ENCODE data around the gene TMEM123.

The TMEM123 gene

DNA sequence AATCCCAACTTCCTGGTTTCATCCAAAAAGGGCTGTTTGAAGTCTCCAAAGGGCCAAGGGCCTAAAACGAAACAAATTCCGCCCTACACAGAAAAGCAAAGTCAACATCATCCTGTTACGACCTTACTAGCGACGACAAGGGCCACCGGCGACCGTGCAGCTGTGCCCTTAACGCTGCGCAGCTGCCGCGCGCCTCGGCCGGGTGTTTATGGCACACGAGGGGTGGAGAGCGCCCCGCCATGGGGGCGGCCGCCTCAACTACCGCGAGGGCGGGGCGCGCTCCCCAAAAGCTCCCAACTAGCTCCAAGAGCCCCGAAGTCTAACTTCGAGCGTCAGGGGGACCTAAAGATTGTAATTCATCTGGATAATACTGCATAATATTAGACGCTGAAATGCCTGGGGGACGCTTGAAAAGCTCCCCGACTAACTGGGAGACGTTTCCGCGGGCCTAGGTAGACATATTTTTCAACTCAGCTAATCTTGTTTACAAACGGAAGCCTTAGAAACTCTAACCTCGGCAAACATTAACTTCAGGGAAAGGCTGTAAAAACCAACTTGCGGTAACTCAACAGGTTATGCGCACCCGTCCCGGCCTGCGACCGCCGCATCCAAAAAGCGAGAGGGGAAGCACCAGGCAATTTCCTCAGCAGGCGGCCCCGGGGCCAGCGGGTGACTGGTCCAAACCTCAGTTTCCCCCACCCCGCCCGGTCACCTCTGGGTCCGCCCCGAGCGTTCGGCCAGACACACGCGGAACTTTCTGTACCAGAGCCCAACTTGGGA is 694 bp downstream of the TMEM123 start:
- TF ChIP-seq TEAD4 (IDR thresholded peaks at IDR 0.05) (0 out of 2 replicates have a peak, but pooled peaks have one; percentile 16), ZBTB7A (IDR thresholded peaks at IDR 0.05; ENCODE audit: low read depth) (peak; percentile 57; the same call in 1 of the 2 replicates), CREB1 (IDR thresholded peaks at IDR 0.05; ENCODE audit: low read depth) (no peak), TAF1 (IDR thresholded peaks at IDR 0.05; ENCODE audit: low read depth) (0 out of 2 replicates have a peak, but pooled peaks have one; percentile 19), NFIC (IDR thresholded peaks at IDR 0.05) (0 out of 2 replicates have a peak, but pooled peaks have one; percentile 14), TCF12 (IDR thresholded peaks at IDR 0.05; ENCODE audit: low read depth) (no peak), CEBPB (IDR thresholded peaks at IDR 0.05) (no peak)
- TF ChIP-seq, protein P1, sequence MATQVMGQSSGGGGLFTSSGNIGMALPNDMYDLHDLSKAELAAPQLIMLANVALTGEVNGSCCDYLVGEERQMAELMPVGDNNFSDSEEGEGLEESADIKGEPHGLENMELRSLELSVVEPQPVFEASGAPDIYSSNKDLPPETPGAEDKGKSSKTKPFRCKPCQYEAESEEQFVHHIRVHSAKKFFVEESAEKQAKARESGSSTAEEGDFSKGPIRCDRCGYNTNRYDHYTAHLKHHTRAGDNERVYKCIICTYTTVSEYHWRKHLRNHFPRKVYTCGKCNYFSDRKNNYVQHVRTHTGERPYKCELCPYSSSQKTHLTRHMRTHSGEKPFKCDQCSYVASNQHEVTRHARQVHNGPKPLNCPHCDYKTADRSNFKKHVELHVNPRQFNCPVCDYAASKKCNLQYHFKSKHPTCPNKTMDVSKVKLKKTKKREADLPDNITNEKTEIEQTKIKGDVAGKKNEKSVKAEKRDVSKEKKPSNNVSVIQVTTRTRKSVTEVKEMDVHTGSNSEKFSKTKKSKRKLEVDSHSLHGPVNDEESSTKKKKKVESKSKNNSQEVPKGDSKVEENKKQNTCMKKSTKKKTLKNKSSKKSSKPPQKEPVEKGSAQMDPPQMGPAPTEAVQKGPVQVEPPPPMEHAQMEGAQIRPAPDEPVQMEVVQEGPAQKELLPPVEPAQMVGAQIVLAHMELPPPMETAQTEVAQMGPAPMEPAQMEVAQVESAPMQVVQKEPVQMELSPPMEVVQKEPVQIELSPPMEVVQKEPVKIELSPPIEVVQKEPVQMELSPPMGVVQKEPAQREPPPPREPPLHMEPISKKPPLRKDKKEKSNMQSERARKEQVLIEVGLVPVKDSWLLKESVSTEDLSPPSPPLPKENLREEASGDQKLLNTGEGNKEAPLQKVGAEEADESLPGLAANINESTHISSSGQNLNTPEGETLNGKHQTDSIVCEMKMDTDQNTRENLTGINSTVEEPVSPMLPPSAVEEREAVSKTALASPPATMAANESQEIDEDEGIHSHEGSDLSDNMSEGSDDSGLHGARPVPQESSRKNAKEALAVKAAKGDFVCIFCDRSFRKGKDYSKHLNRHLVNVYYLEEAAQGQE (IDR thresholded peaks at IDR 0.05; ENCODE audit: low read depth), result no peak
- TF ChIP-seq, protein P2, sequence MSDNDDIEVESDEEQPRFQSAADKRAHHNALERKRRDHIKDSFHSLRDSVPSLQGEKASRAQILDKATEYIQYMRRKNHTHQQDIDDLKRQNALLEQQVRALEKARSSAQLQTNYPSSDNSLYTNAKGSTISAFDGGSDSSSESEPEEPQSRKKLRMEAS (IDR thresholded peaks at IDR 0.05), result peak; percentile 75
- TF ChIP-seq, protein P3, sequence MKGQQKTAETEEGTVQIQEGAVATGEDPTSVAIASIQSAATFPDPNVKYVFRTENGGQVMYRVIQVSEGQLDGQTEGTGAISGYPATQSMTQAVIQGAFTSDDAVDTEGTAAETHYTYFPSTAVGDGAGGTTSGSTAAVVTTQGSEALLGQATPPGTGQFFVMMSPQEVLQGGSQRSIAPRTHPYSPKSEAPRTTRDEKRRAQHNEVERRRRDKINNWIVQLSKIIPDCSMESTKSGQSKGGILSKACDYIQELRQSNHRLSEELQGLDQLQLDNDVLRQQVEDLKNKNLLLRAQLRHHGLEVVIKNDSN (IDR thresholded peaks at IDR 0.05), result no peak

DNA sequence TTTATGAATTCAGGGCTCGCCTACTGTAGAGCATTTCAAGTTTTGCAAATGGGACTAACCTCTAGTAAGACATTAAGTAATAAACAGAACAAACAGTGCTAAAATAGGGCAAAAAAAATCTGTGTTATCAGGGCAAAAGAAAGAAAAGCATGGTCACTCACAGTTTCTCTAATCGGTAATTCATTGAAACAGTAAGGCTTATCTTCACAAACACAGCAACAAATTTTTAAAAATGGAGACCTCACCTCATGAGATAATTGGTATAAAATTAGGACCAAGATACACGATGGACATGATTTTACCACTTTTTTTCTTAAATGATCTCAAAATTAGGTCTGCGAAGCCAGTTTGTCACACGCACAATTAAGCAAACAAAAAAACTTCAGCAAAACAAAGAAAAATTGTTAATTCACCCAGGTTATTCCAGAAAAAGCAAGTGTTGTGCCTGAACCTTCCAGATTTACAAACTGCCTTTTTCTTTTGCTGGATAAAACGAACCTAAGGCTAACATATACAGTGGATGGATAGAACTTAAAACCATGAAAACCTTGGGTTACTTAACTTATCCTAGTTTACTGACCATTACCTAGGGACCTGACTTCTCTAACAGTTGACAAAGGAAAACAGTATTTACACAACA is 1.4 kb downstream of the TMEM123 start:
- TF ChIP-seq, protein P3 (IDR thresholded peaks at IDR 0.05), result no peak
- no peak for TF ChIP-seq NFIC (IDR thresholded peaks at IDR 0.05)
- TF ChIP-seq, protein P2 (IDR thresholded peaks at IDR 0.05), result no peak
- no peak for TF ChIP-seq TAF1 (IDR thresholded peaks at IDR 0.05; ENCODE audit: low read depth)
- TF ChIP-seq YY1 (IDR thresholded peaks at IDR 0.05; ENCODE audit: low read depth), result no peak

DNA sequence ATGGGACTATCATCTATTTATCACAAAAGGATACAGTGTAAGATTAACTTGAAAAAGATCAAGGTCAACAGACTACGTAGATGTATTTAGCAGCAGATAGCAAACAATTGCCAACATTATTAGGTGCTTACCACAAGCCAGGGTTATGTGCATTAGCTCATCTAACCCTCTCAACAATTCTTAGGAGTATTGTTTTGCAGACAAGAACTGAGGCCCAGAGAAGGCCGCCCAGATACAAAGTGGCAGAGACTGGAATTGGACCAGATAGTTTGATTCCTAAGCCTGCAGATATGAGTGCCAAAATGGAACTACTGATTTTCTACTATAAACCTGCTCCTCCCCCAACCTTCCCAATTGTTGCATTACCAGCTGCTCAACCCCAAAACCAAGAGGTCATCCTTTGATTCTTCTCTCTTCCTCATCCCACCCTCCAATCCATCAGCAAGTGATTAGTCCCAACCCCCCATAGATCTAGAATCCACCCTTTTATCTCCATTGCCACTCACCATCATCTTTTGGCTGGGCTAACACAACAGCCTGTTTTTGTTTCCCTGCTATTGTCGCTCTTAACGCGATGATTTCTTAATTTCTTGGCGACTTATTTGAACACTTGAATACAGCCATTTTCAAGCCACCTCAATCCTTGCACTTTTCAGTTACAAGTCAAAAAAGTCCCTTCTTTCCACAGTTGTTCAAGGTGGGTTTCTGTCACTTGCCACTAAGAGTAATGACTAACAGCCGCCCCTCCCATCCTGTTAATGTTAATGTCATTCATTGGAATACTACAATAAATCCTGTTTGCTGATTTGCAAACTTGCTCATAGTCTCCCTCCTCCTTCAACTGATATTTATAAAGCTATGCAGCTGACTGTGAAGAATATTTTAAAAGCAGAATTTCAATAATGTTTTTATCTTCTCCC is 2.7 kb downstream of the TMEM123 start:
- no peak for TF ChIP-seq CEBPB (IDR thresholded peaks at IDR 0.05)
- TF ChIP-seq, protein P2 (IDR thresholded peaks at IDR 0.05), result no peak
- no peak for TF ChIP-seq FOXM1 (IDR thresholded peaks at IDR 0.05; ENCODE audit: borderline replicate concordance, low read depth)
- no peak for TF ChIP-seq TEAD4 (IDR thresholded peaks at IDR 0.05)
- TF ChIP-seq EGR1 (IDR thresholded peaks at IDR 0.05), result no peak
- TF ChIP-seq RAD21 (IDR thresholded peaks at IDR 0.05; ENCODE audit: low read depth), result no peak
- no peak for TF ChIP-seq YY1 (IDR thresholded peaks at IDR 0.05; ENCODE audit: low read depth)
- TF ChIP-seq TCF12 (IDR thresholded peaks at IDR 0.05; ENCODE audit: low read depth), result no peak
- TF ChIP-seq CREB1 (IDR thresholded peaks at IDR 0.05; ENCODE audit: low read depth), result no peak
- TF ChIP-seq, protein P1 (IDR thresholded peaks at IDR 0.05; ENCODE audit: low read depth), result no peak
- TF ChIP-seq NFIC (IDR thresholded peaks at IDR 0.05), result no peak
- no peak for TF ChIP-seq TAF1 (IDR thresholded peaks at IDR 0.05; ENCODE audit: low read depth)
- TF ChIP-seq, protein P3 (IDR thresholded peaks at IDR 0.05), result no peak
- TF ChIP-seq EP300 (IDR thresholded peaks at IDR 0.05; ENCODE audit: borderline replicate concordance), result no peak
- TF ChIP-seq ZBTB7A (IDR thresholded peaks at IDR 0.05; ENCODE audit: low read depth), result no peak

DNA sequence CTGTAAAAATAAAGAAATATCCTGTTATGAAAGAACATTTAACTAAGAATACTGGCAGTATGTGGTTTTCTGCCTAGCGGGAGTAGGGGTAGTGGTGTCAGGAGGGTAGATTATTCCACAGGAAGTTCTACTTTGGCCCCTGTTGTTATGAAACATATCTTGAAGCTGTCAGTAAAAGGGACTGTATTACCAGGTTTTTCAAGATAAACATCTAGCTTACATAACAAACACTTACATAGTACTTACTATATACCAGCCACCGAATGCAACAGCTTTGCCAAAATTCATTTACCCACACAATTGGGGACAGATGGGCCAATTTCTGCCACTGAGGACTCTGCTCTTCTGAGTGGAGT is 3.7 kb downstream of the TMEM123 start:
- TF ChIP-seq, protein P1 (IDR thresholded peaks at IDR 0.05; ENCODE audit: low read depth), result no peak
- no peak for TF ChIP-seq TCF12 (IDR thresholded peaks at IDR 0.05; ENCODE audit: low read depth)
- no peak for TF ChIP-seq EP300 (IDR thresholded peaks at IDR 0.05; ENCODE audit: borderline replicate concordance)
- TF ChIP-seq, protein P3 (IDR thresholded peaks at IDR 0.05), result no peak
- TF ChIP-seq ZBTB7A (IDR thresholded peaks at IDR 0.05; ENCODE audit: low read depth), result no peak
- no peak for TF ChIP-seq EGR1 (IDR thresholded peaks at IDR 0.05)
- no peak for TF ChIP-seq YY1 (IDR thresholded peaks at IDR 0.05; ENCODE audit: low read depth)
- TF ChIP-seq, protein P2 (IDR thresholded peaks at IDR 0.05), result no peak
- TF ChIP-seq CREB1 (IDR thresholded peaks at IDR 0.05; ENCODE audit: low read depth), result no peak
- no peak for TF ChIP-seq FOXM1 (IDR thresholded peaks at IDR 0.05; ENCODE audit: borderline replicate concordance, low read depth)
- TF ChIP-seq CEBPB (IDR thresholded peaks at IDR 0.05), result no peak
- no peak for TF ChIP-seq NFIC (IDR thresholded peaks at IDR 0.05)
- no peak for TF ChIP-seq RAD21 (IDR thresholded peaks at IDR 0.05; ENCODE audit: low read depth)
- TF ChIP-seq TAF1 (IDR thresholded peaks at IDR 0.05; ENCODE audit: low read depth), result no peak
- no peak for TF ChIP-seq TEAD4 (IDR thresholded peaks at IDR 0.05)

All from Ishikawa (cell line).